Measurements from ENCODE around the gene INPP4B.
"Not testable (repeated sequence)": the region's sequence is repeated elsewhere in the genome, so short reads cannot be mapped to it uniquely, and the experiment has no call there.

INPP4B gene

DNA sequence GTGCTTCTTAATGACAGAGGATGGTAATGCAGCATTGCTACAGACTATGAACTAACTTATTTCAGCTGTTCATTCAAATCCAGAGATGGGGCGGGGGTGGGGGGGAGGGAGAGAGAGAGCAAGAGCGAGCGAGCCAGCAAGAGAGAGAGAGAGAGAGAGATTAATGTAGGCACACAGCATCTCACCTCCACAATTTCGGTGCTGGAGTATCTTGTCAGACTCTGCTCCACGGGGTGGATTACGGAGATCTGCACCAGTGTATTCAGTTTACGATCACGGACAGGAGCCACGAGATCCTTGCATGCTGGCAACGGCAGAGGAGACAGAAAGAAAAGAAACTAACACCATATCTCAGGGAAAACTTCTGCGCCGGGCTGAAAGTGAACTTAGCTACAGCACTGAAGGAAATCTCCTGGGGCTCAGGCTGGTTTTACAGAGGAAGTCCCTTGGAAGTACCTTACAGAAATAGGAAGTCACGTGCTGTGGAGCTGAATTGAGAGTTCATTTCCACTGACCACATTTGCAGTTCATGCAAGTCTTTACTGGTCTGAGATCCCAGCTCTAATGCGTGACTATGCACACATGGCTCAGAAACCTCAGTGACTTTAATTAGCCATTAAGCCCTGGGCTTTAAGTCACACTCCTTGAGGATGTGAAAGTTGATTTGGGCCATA is 440.9 kb downstream of the INPP4B start:
- DNase-seq (ENCODE audit: extremely low read depth, insufficient read length) = peak; percentile 23
- Histone ChIP-seq H3K4me3 (replicated peaks; ENCODE audit: low read depth, low read length) (peak overlapping the region; percentile 54), H3K27me3 (replicated peaks; ENCODE audit: control insufficient read depth, insufficient read depth, low read length) (no peaks in the 10 kb centered on the region), H3K36me3 (ENCODE audit: control insufficient read depth, insufficient read depth, low read length) (no peaks in the 10 kb centered on the region)
- TF ChIP-seq CTCF (IDR thresholded peaks at IDR 0.05; ENCODE audit: insufficient read depth, low read length, poor library complexity, severe bottlenecking) = no peak

DNA sequence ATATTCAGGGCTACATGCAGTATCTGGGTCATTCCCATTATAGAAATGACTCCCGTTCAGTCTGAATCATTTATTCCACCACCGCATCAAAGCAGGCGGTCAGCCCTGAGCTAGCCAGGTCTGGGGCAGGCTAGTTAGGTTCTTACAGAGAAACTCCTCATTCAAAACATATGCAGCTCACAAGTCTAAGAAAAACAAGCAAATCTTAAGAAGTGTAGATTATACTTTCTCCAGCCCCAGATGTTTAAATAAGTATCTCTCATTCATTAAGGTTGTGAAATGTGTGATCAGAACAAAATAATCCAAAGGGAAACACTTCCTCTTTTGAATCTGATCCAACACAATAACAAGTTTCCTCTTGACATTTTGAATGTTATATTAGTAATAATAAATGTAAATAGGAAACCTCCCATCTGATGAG is 441.9 kb downstream of the INPP4B start:
- H3K36me3 ChIP-seq (ENCODE audit: control insufficient read depth, insufficient read depth, low read length) = no peaks in the 10 kb centered on the region
- no peak for DNase-seq (ENCODE audit: extremely low read depth, insufficient read length)
- H3K27me3 ChIP-seq (replicated peaks; ENCODE audit: control insufficient read depth, insufficient read depth, low read length) = no peaks in the 10 kb centered on the region
- peak overlapping the region; percentile 54 for H3K4me3 ChIP-seq (replicated peaks; ENCODE audit: low read depth, low read length)
- no peak for TF ChIP-seq CTCF (IDR thresholded peaks at IDR 0.05; ENCODE audit: insufficient read depth, low read length, poor library complexity, severe bottlenecking)

DNA sequence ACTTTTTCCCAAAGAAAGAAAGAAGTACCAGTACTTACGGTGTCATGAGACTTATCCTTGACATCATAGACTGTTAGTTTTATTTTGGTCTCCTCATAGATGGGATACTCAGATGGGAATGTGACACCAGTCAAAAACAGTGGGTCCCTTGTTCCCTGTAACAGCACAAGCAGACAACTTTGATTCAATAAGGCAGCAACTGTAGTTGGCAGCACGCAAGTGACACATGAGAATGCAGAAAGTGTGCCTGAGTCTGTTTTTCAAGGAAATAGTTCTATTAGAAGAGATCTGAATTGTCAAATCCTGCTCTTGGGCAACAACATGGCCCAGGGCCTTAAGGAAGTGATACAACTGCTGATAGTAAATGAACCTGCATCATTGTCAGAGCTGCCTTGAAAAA is 443.2 kb downstream of the INPP4B start:
- no peaks in the 10 kb centered on the region for H3K27me3 ChIP-seq (replicated peaks; ENCODE audit: control insufficient read depth, insufficient read depth, low read length)
- H3K4me3 ChIP-seq (replicated peaks; ENCODE audit: low read depth, low read length) = no peak overlapping the region
- TF ChIP-seq CTCF (IDR thresholded peaks at IDR 0.05; ENCODE audit: insufficient read depth, low read length, poor library complexity, severe bottlenecking) = no peak
- no peaks in the 10 kb centered on the region for H3K36me3 ChIP-seq (ENCODE audit: control insufficient read depth, insufficient read depth, low read length)
- no peak for DNase-seq (ENCODE audit: extremely low read depth, insufficient read length)

- DNase-seq (ENCODE audit: extremely low read depth, insufficient read length) = no peak
- H3K36me3 ChIP-seq (ENCODE audit: control insufficient read depth, insufficient read depth, low read length) = no peaks in the 10 kb centered on the region
- no peak for TF ChIP-seq CTCF (IDR thresholded peaks at IDR 0.05; ENCODE audit: insufficient read depth, low read length, poor library complexity, severe bottlenecking)
- no peaks in the 10 kb centered on the region for H3K27me3 ChIP-seq (replicated peaks; ENCODE audit: control insufficient read depth, insufficient read depth, low read length)
- H3K4me3 ChIP-seq (replicated peaks; ENCODE audit: low read depth, low read length) = no peak overlapping the region
Observed at GRCh38 chr4:142402156-142402555, 443.9 kb downstream of the INPP4B start.

GRCh38 chr4:142397364-142397991 is 448.6 kb downstream of the INPP4B start:
- H3K27me3 ChIP-seq (replicated peaks; ENCODE audit: control insufficient read depth, insufficient read depth, low read length); H3K4me3 ChIP-seq (replicated peaks; ENCODE audit: low read depth, low read length); H3K36me3 ChIP-seq (ENCODE audit: control insufficient read depth, insufficient read depth, low read length); DNase-seq (ENCODE audit: extremely low read depth, insufficient read length): not testable (repeated sequence)

DNA sequence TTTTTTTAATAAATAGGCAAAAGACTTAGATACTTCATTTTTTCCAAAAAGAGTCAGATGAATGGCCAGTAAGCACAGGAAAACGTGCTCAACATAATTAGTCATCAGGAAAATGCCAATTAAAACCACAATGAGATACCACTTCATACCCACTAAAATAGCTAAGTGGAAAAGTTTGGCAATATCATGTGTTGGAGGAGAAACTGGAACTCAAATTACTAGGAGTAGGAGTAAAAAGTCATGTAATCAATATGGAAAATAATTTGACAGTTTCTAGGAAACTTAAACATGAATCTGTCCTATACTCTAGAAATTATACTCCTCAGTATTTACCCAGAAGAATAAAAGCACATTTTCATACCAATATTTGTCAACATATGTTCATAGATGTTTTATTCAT is 449.8 kb downstream of the INPP4B start:
- Histone ChIP-seq H3K36me3 (ENCODE audit: control insufficient read depth, insufficient read depth, low read length) (no peaks in the 10 kb centered on the region), H3K4me3 (replicated peaks; ENCODE audit: low read depth, low read length) (no peak overlapping the region), H3K27me3 (replicated peaks; ENCODE audit: control insufficient read depth, insufficient read depth, low read length) (no peaks in the 10 kb centered on the region)
- DNase-seq (ENCODE audit: extremely low read depth, insufficient read length) = no peak
- no peak for TF ChIP-seq CTCF (IDR thresholded peaks at IDR 0.05; ENCODE audit: insufficient read depth, low read length, poor library complexity, severe bottlenecking)
